WTC11 (cell line): ENCODE data around the gene FEM1A. TPM values are rescaled to one million over a fixed set of nuclear protein-coding genes. Genes with fewer than 3 reads are reported as not detected.

Experiments
- ATAC-seq: fragments of 200-7000 bp; cut with Tn5 transposase; 2 replicates; pipeline ENCODE4 v1.10.0; 2021; ENCODE audit warnings: mild to moderate bottlenecking, moderate library complexity
- CTCF ChIA-PET: fragments of 300-600 bp; sonication (Branson Sonifier 250); formaldehyde crosslinking; loops from one replicate; lab custom pipeline; 2021; ENCODE audit warnings: antibody characterized with exemption; lab: Charles Lee
- POLR2A ChIA-PET: fragments of 350-600 bp; sonication (Branson Sonifier 250); formaldehyde crosslinking; loops from one replicate; lab custom pipeline; 2021; ENCODE audit warnings: antibody characterized with exemption; lab: Charles Lee
- DNase-seq: peaks from one replicate; pipeline ENCODE4 v3.0.0; 2021; ENCODE audit warnings: low spot score
- H3K27ac Mint-ChIP-seq: 2 replicates; pipeline ENCODE4 v1.8.0; 2021; ENCODE audit warnings: mixed read lengths
- H3K27me3 Mint-ChIP-seq: 2 replicates; pipeline ENCODE4 v1.8.0; 2021; ENCODE audit warnings: low read depth, mild to moderate bottlenecking, moderate library complexity, mixed read lengths
- H3K36me3 Mint-ChIP-seq: 2 replicates; pipeline ENCODE4 v1.8.0; 2021; ENCODE audit warnings: mixed read lengths
- H3K4me1 Mint-ChIP-seq: 2 replicates; pipeline ENCODE4 v1.8.0; 2022; ENCODE audit warnings: mixed read lengths
- H3K4me3 Mint-ChIP-seq: 2 replicates; pipeline ENCODE4 v1.8.0; 2021; ENCODE audit warnings: mild to moderate bottlenecking, moderate library complexity, mixed read lengths
- H3K9me3 Mint-ChIP-seq: 2 replicates; pipeline ENCODE4 v1.8.0; 2021; ENCODE audit warnings: mixed read lengths
- ATF6 ChIP-seq: sonication (generic); formaldehyde crosslinking; IDR thresholded peaks from 2 replicates; pipeline ENCODE4 v1.8.1; 2023; ENCODE audit warnings: mild to moderate bottlenecking, missing genetic modification reagents
- CBFB ChIP-seq: sonication (generic); formaldehyde crosslinking; IDR thresholded peaks from 2 replicates; pipeline ENCODE4 v1.8.1; 2022; ENCODE audit warnings: mild to moderate bottlenecking, low read depth, missing genetic modification reagents
- CREM ChIP-seq: sonication (generic); formaldehyde crosslinking; IDR thresholded peaks from 2 replicates; pipeline ENCODE4 v1.8.1; 2022; ENCODE audit warnings: mild to moderate bottlenecking, missing genetic modification reagents, moderate library complexity
- ELF4 ChIP-seq: sonication (generic); formaldehyde crosslinking; IDR thresholded peaks from 2 replicates; pipeline ENCODE4 v1.8.1; 2022; ENCODE audit warnings: low read depth, mild to moderate bottlenecking, moderate library complexity, missing genetic modification reagents
- EMX1 ChIP-seq: fragments of 250-450 bp; sonication (Bioruptor Pico); IDR thresholded peaks from 2 replicates; pipeline ENCODE4 v1.8.0; 2021; ENCODE audit warnings: mild to moderate bottlenecking
- ESRRA ChIP-seq: sonication (generic); formaldehyde crosslinking; IDR thresholded peaks from 2 replicates; pipeline ENCODE4 v1.8.1; 2022; ENCODE audit warnings: mild to moderate bottlenecking, missing genetic modification reagents, borderline replicate concordance
- ETV6 ChIP-seq: sonication (generic); formaldehyde crosslinking; IDR thresholded peaks from 2 replicates; pipeline ENCODE4 v1.8.1; 2022; ENCODE audit warnings: mild to moderate bottlenecking, missing genetic modification reagents
- GABPB1 ChIP-seq: sonication (generic); formaldehyde crosslinking; IDR thresholded peaks from 2 replicates; pipeline ENCODE4 v1.8.1; 2023; ENCODE audit warnings: mild to moderate bottlenecking, missing genetic modification reagents
- GTF2I ChIP-seq: fragments of 250-450 bp; sonication (Bioruptor Pico); conservative IDR thresholded peaks from 2 replicates; pipeline ENCODE4 v1.4.0; 2021; ENCODE audit warnings: mild to moderate bottlenecking
- JUN ChIP-seq: sonication (generic); formaldehyde crosslinking; IDR thresholded peaks from 2 replicates; pipeline ENCODE4 v1.8.0; 2023; ENCODE audit warnings: mild to moderate bottlenecking, missing genetic modification reagents
- KAT7 ChIP-seq: sonication (generic); formaldehyde crosslinking; IDR thresholded peaks from 2 replicates; pipeline ENCODE4 v1.8.1; 2023; ENCODE audit warnings: missing genetic modification reagents, mild to moderate bottlenecking, borderline replicate concordance
- NFE2L1 ChIP-seq: sonication (generic); formaldehyde crosslinking; IDR thresholded peaks from 2 replicates; pipeline ENCODE4 v1.8.1; 2023; ENCODE audit warnings: missing genetic modification reagents
- NR1H2 ChIP-seq: sonication (generic); formaldehyde crosslinking; IDR thresholded peaks from 2 replicates; pipeline ENCODE4 v1.9.0; 2021; ENCODE audit warnings: mild to moderate bottlenecking, moderate library complexity, missing genetic modification reagents
- NR2C2 ChIP-seq: sonication (generic); formaldehyde crosslinking; IDR thresholded peaks from 2 replicates; pipeline ENCODE4 v1.8.0; 2022; ENCODE audit warnings: mild to moderate bottlenecking, missing genetic modification reagents
- SMAD3 ChIP-seq: sonication (generic); formaldehyde crosslinking; IDR thresholded peaks from 2 replicates; pipeline ENCODE4 v1.8.0; 2022; ENCODE audit warnings: missing genetic modification reagents, mild to moderate bottlenecking, borderline replicate concordance
- TCF7 ChIP-seq: sonication (generic); formaldehyde crosslinking; IDR thresholded peaks from 2 replicates; pipeline ENCODE4 v1.8.0; 2022; ENCODE audit warnings: mild to moderate bottlenecking, low read depth, missing genetic modification reagents, moderate library complexity
- TEAD1 ChIP-seq: sonication (generic); formaldehyde crosslinking; IDR thresholded peaks from 2 replicates; pipeline ENCODE4 v1.8.0; 2022; ENCODE audit warnings: mild to moderate bottlenecking, missing genetic modification reagents
- ZBTB43 ChIP-seq: sonication (generic); formaldehyde crosslinking; IDR thresholded peaks from 2 replicates; pipeline ENCODE4 v1.8.1; 2023; ENCODE audit warnings: mild to moderate bottlenecking, missing genetic modification reagents
- ZNF121 ChIP-seq: sonication (generic); formaldehyde crosslinking; IDR thresholded peaks from 2 replicates; pipeline ENCODE4 v1.8.0; 2023; ENCODE audit warnings: missing genetic modification reagents
- ZNF232 ChIP-seq: sonication (generic); formaldehyde crosslinking; IDR thresholded peaks from 2 replicates; pipeline ENCODE4 v1.8.0; 2022; ENCODE audit warnings: mild to moderate bottlenecking, missing genetic modification reagents
- ZNF317 ChIP-seq: sonication (generic); formaldehyde crosslinking; IDR thresholded peaks from 2 replicates; pipeline ENCODE4 v1.8.1; 2023; ENCODE audit warnings: low read depth, mild to moderate bottlenecking, moderate library complexity, missing genetic modification reagents, borderline replicate concordance
- ZNF396 ChIP-seq: fragments of 250-450 bp; sonication (Bioruptor Pico); IDR thresholded peaks from 2 replicates; pipeline ENCODE4 v1.8.0; 2021; ENCODE audit warnings: mild to moderate bottlenecking, moderate library complexity, borderline replicate concordance
- ZNF671 ChIP-seq: fragments of 250-450 bp; sonication (Bioruptor Pico); IDR thresholded peaks from 2 replicates; pipeline ENCODE4 v1.8.0; 2021; ENCODE audit warnings: mild to moderate bottlenecking
- ZSCAN18 ChIP-seq: fragments of 250-450 bp; sonication (Bioruptor Pico); IDR thresholded peaks from 2 replicates; pipeline ENCODE4 v2.1.2; 2022; ENCODE audit warnings: mild to moderate bottlenecking, moderate library complexity
- total RNA-seq: library from RNA; stranded (reverse); gene quantifications from 3 replicates; pipeline ENCODE4 v1.2.3, GENCODE V29; 2021
- TF ChIP-seq, protein P1 (sequence below): sonication (generic); formaldehyde crosslinking; IDR thresholded peaks from 2 replicates; pipeline ENCODE4 v1.8.1; 2023; ENCODE audit warnings: mild to moderate bottlenecking, moderate library complexity, missing genetic modification reagents
- TF ChIP-seq, protein P2 (sequence below): fragments of 250-450 bp; sonication (Bioruptor Pico); IDR thresholded peaks from 2 replicates; pipeline ENCODE4 v1.9.0; 2021; ENCODE audit warnings: mild to moderate bottlenecking
- TF ChIP-seq, protein P3 (sequence below): sonication (generic); formaldehyde crosslinking; IDR thresholded peaks from 2 replicates; pipeline ENCODE4 v1.8.1; 2023; ENCODE audit warnings: mild to moderate bottlenecking, missing genetic modification reagents, moderate library complexity
- TF ChIP-seq, protein P4 (sequence below): sonication (generic); formaldehyde crosslinking; IDR thresholded peaks from 2 replicates; pipeline ENCODE4 v1.8.0; 2022; ENCODE audit warnings: mild to moderate bottlenecking, missing genetic modification reagents
- TF ChIP-seq, protein P5 (sequence below): sonication (generic); formaldehyde crosslinking; conservative IDR thresholded peaks from 2 replicates; pipeline ENCODE4 v1.8.1; 2022; ENCODE audit warnings: mild to moderate bottlenecking, missing genetic modification reagents

The FEM1A gene
- total RNA-seq, 1 experiment from 2014 or later = 15.7 TPM

- TF ChIP-seq, protein P1, sequence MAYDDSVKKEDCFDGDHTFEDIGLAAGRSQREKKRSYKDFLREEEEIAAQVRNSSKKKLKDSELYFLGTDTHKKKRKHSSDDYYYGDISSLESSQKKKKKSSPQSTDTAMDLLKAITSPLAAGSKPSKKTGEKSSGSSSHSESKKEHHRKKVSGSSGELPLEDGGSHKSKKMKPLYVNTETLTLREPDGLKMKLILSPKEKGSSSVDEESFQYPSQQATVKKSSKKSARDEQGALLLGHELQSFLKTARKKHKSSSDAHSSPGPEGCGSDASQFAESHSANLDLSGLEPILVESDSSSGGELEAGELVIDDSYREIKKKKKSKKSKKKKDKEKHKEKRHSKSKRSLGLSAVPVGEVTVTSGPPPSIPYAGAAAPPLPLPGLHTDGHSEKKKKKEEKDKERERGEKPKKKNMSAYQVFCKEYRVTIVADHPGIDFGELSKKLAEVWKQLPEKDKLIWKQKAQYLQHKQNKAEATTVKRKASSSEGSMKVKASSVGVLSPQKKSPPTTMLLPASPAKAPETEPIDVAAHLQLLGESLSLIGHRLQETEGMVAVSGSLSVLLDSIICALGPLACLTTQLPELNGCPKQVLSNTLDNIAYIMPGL (CRISPR knock-in tag) = peak; percentile 99
- TF ChIP-seq TCF7 (CRISPR knock-in tag) (peak; percentile 100), ZNF121 (CRISPR knock-in tag) (peak; percentile 96), ZNF232 (CRISPR knock-in tag) (peak; percentile 100), KAT7 (CRISPR knock-in tag) (peak; percentile 100), ZSCAN18 (CRISPR knock-in tag) (peak; percentile 100), CBFB (CRISPR knock-in tag) (peak; percentile 100), TEAD1 (CRISPR knock-in tag) (peak; percentile 100), EMX1 (CRISPR knock-in tag) (peak; percentile 97), NR2C2 (CRISPR knock-in tag) (peak; percentile 96), ATF6 (CRISPR knock-in tag) (peak; percentile 98), ETV6 (CRISPR knock-in tag) (peak; percentile 100), ZBTB43 (CRISPR knock-in tag) (peak; percentile 100)
- TF ChIP-seq, protein P2, sequence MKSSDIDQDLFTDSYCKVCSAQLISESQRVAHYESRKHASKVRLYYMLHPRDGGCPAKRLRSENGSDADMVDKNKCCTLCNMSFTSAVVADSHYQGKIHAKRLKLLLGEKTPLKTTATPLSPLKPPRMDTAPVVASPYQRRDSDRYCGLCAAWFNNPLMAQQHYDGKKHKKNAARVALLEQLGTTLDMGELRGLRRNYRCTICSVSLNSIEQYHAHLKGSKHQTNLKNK = no peak
- TF ChIP-seq, all 79 proteins: peak for 69
These were observed 22.4 kb upstream of the FEM1A start (continued) for GRCh38 chr19:4768934-4769777.

DNA sequence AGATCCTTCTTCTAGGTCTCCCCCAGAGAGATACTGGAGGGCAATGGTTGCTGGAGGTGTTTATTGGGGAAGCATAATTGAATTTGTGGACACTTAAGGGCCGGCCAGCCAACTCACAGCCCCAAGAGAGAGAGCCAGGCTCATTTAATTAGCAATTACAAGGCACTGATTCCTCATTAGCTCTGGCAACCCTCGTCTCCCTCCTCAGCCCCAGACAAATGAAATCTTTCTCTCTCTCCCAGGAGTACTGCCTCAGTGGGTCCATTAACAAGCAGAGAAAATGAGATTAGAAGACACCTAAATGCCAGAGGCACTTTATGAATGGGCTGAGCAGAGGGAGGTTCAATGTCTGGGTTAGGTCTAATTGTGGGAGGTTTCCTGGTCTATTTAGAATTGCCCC is 19.0 kb upstream of the FEM1A start:
- ChIA-PET CTCF (interaction anchor here (1.4 to 1.7 kb wide), 2 partner anchors 19 to 37 kb away, joined by 8 to 11 read pairs; partner anchors contain the start of gene FEM1A), POLR2A (interaction anchor here (0.6 kb wide), 1 partner anchor 468 kb away, joined by 3 read pairs; no protein-coding TSS in a partner anchor)
- Mint-ChIP-seq H3K27ac (no peak overlapping the region), H3K36me3 (no peaks in the 10 kb centered on the region), H3K9me3 (0 out of 2 replicates have a peak, but pooled peaks cover 3% of the 10 kb centered on the region), H3K4me1 (no peaks in the 10 kb centered on the region), H3K27me3 (peaks cover 28% of the 10 kb centered on the region), H3K4me3 (no peak overlapping the region)
- no peak for ATAC-seq
- no peak for DNase-seq
- TF ChIP-seq, protein P3, sequence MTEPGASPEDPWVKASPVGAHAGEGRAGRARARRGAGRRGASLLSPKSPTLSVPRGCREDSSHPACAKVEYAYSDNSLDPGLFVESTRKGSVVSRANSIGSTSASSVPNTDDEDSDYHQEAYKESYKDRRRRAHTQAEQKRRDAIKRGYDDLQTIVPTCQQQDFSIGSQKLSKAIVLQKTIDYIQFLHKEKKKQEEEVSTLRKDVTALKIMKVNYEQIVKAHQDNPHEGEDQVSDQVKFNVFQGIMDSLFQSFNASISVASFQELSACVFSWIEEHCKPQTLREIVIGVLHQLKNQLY (CRISPR knock-in tag) = no peak
- TF ChIP-seq, protein P4, sequence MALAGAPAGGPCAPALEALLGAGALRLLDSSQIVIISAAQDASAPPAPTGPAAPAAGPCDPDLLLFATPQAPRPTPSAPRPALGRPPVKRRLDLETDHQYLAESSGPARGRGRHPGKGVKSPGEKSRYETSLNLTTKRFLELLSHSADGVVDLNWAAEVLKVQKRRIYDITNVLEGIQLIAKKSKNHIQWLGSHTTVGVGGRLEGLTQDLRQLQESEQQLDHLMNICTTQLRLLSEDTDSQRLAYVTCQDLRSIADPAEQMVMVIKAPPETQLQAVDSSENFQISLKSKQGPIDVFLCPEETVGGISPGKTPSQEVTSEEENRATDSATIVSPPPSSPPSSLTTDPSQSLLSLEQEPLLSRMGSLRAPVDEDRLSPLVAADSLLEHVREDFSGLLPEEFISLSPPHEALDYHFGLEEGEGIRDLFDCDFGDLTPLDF (CRISPR knock-in tag) = no peak
- TF ChIP-seq GABPB1 (CRISPR knock-in tag) (no peak), ZNF317 (CRISPR knock-in tag) (no peak), ZNF671 (CRISPR knock-in tag) (no peak), JUN (CRISPR knock-in tag) (no peak), ESRRA (no peak), NR1H2 (CRISPR knock-in tag) (no peak), ZNF396 (CRISPR knock-in tag) (no peak), ELF4 (no peak), GTF2I (CRISPR knock-in tag) (no peak), SMAD3 (CRISPR knock-in tag) (no peak), CREM (CRISPR knock-in tag) (no peak), NFE2L1 (CRISPR knock-in tag) (no peak)
- TF ChIP-seq, protein P5, sequence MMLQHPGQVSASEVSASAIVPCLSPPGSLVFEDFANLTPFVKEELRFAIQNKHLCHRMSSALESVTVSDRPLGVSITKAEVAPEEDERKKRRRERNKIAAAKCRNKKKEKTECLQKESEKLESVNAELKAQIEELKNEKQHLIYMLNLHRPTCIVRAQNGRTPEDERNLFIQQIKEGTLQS (CRISPR knock-in tag) = no peak
